Gastroesophageal sphincter (tissue), 3 donors: ENCODE results near the gene CSTF3.

Experiments used
- CTCF ChIP-seq, 4 experiments: fragments of 200-600 bp in 2 of 4; fragments of 450-650 bp in 2 of 4; sonication (generic) in 1 of 4; IDR thresholded peaks; one replicate each; pipeline ENCODE4 v1.5.1; 2017 to 2019; ENCODE audit warnings: antibody characterized with exemption in 4 of 4, mild to moderate bottlenecking in 2 of 4, moderate library complexity in 2 of 4
- EP300 ChIP-seq: sonication (generic); formaldehyde crosslinking; IDR thresholded peaks from one replicate; pipeline ENCODE4 v1.6.1; 2017; ENCODE audit warnings: antibody characterized with exemption, mild to moderate bottlenecking
- POLR2A ChIP-seq, 2 donors: fragments of 450-650 bp; IDR thresholded peaks; one replicate each; pipeline ENCODE4 v1.6.1; 2017; ENCODE audit warnings: antibody characterized with exemption in 2 of 2, mild to moderate bottlenecking in 2 of 2, moderate library complexity in 1 of 2
- POLR2AphosphoS5 ChIP-seq: sonication (generic); formaldehyde crosslinking; IDR thresholded peaks from one replicate; pipeline ENCODE4 v1.6.1; 2017; ENCODE audit warnings: antibody characterized with exemption

GRCh38 chr11:33064033-33064825, 97.1 kb downstream of the CSTF3 start:
- no peak for TF ChIP-seq POLR2A (IDR thresholded peaks at IDR 0.05)
- no peak for TF ChIP-seq EP300
- no peak for TF ChIP-seq CTCF (IDR thresholded peaks at IDR 0.05)
- no peak for TF ChIP-seq POLR2AphosphoS5
